HCT116 (cell line): Measurements from ENCODE around the gene TEPSIN. TPM values are rescaled to one million over a fixed set of nuclear protein-coding genes. Genes with fewer than 3 reads are reported as not detected.

ENCODE experiments used
- ATAC-seq: fragments of 200-7000 bp; cut with Tn5 transposase; 2 replicates; pipeline ENCODE4 v1.9.1; 2020; ENCODE audit warnings: mild to moderate bottlenecking, moderate library complexity
- BruUV-seq: library from RNA; stranded (reverse); fragments of 400-500 nt; replicated peaks from 2 replicates; lab custom pipeline; 2021; lab: Mats Ljungman, UMichigan
- CTCF ChIA-PET: fragments of 300-600 bp; sonication (Branson Sonifier 250); formaldehyde crosslinking; loops from one replicate; lab custom pipeline; 2021; ENCODE audit warnings: antibody characterized with exemption; lab: Charles Lee
- POLR2A ChIA-PET: fragments of 300-600, 350-600 bp; sonication (Branson Sonifier 250); formaldehyde crosslinking; loops from one replicate; lab custom pipeline; 2021; ENCODE audit warnings: antibody characterized with exemption; lab: Charles Lee
- RAD21 ChIA-PET, 2 experiments: fragments of 300-600 bp; sonication (Branson Sonifier 250); formaldehyde crosslinking; loops; one replicate each; lab custom pipeline; 2023; ENCODE audit warnings: low total read pairs in 2 of 2; ENCODE audit not compliant: uncharacterized antibody in 2 of 2, unreplicated experiment in 2 of 2, low non-redundant PET in 1 of 2; lab: Charles Lee
- DNase-seq: peaks from one replicate; pipeline ENCODE4 v3.0.0-alpha.2; 2010; ENCODE audit warnings: low read depth, low spot score
- H2AFZ ChIP-seq: fragments of 200-600 bp; shearing (Covaris generic), sonication (generic); 2 replicates; pipeline ENCODE4 v1.6.1; 2017; ENCODE audit warnings: low read depth, mixed run types, mixed read lengths, antibody characterized with exemption, low read length; ENCODE audit not compliant: poor library complexity, severe bottlenecking
- H3K27ac ChIP-seq: 2 replicates; pipeline ENCODE4 v1.5.1; 2012; ENCODE audit warnings: low read depth, low read length
- H3K27me3 ChIP-seq: fragments of 200-600 bp; sonication (generic); 2 replicates; pipeline ENCODE4 v1.6.1; 2016; ENCODE audit warnings: mixed run types, low read length, mixed read lengths; ENCODE audit not compliant: insufficient read depth
- H3K36me3 ChIP-seq, 2 experiments: fragments of 200-500 bp in 1 of 2; fragments of 200-600 bp in 1 of 2; sonication (Bioruptor generic) in 1 of 2; sonication (generic) in 1 of 2; 2 replicates each; pipeline versions ENCODE4 v1.5.1 to v1.6.1; 2014 to 2016; ENCODE audit warnings: low read length in 2 of 2, inconsistent platforms in 1 of 2, mixed read lengths in 1 of 2, mixed run types in 1 of 2; ENCODE audit not compliant: insufficient read depth in 2 of 2, control insufficient read depth in 1 of 2
- H3K4me1 ChIP-seq, 2 experiments: fragments of 200-600 bp in 1 of 2; sonication (generic) in 1 of 2; 2 replicates each; pipeline versions ENCODE4 v1.5.1 to v1.6.1; 2012 to 2017; ENCODE audit warnings: low read length in 2 of 2, inconsistent platforms in 1 of 2, mild to moderate bottlenecking in 1 of 2, mixed read lengths in 1 of 2, mixed run types in 1 of 2, moderate library complexity in 1 of 2; ENCODE audit not compliant: insufficient read depth in 2 of 2, control insufficient read depth in 1 of 2
- H3K4me2 ChIP-seq: fragments of 200-600 bp; sonication (generic); 2 replicates; pipeline ENCODE4 v1.6.1; 2017; ENCODE audit warnings: mixed run types, low read length, mixed read lengths
- H3K4me3 ChIP-seq, 2 experiments: fragments of 200-600 bp in 1 of 2; sonication (generic) in 1 of 2; replicated peaks in 1 of 2; 2 replicates each; pipeline ENCODE4 v1.5.1; 2011 to 2016; ENCODE audit warnings: low read length in 2 of 2, control low read depth in 1 of 2, low read depth in 1 of 2, mild to moderate bottlenecking in 1 of 2, mixed read lengths in 1 of 2, mixed run types in 1 of 2
- H3K79me2 ChIP-seq: fragments of 200-600 bp; sonication (generic); 2 replicates; pipeline ENCODE4 v1.6.1; 2017; ENCODE audit warnings: mild to moderate bottlenecking, mixed run types, low read length, moderate library complexity, mixed read lengths; ENCODE audit not compliant: insufficient read depth
- H3K9ac ChIP-seq: fragments of 200-600 bp; sonication (generic); 2 replicates; pipeline ENCODE4 v1.6.1; 2016; ENCODE audit warnings: low read length, mixed read lengths
- H3K9me2 ChIP-seq: fragments of 200-600 bp; sonication (generic), shearing (Covaris generic); 2 replicates; pipeline ENCODE4 v1.6.1; 2017; ENCODE audit warnings: mixed run types, mild to moderate bottlenecking, moderate library complexity; ENCODE audit not compliant: insufficient read depth
- H3K9me3 ChIP-seq, 2 experiments: fragments of 200-500 bp in 1 of 2; fragments of 200-600 bp in 1 of 2; sonication (Bioruptor generic) in 1 of 2; sonication (generic) in 1 of 2; 2 replicates each; pipeline ENCODE4 v1.6.1; 2014 to 2017; ENCODE audit warnings: low read length in 2 of 2, mixed read lengths in 2 of 2, inconsistent platforms in 1 of 2, low read depth in 1 of 2, mild to moderate bottlenecking in 1 of 2, mixed run types in 1 of 2, moderate library complexity in 1 of 2; ENCODE audit not compliant: control insufficient read depth in 1 of 2, insufficient read depth in 1 of 2
- H4K20me1 ChIP-seq: fragments of 200-600 bp; sonication (generic), shearing (Covaris generic); 2 replicates; pipeline ENCODE4 v1.6.1; 2017; ENCODE audit warnings: mixed run types, mild to moderate bottlenecking, moderate library complexity; ENCODE audit not compliant: insufficient read depth
- CEBPB ChIP-seq: IDR thresholded peaks from 2 replicates; pipeline ENCODE4 v1.6.1; 2012; ENCODE audit warnings: low read depth
- EGR1 ChIP-seq: IDR thresholded peaks from 2 replicates; pipeline ENCODE4 v1.6.1; 2012; ENCODE audit warnings: low read depth
- ELF1 ChIP-seq: IDR thresholded peaks from 2 replicates; pipeline ENCODE4 v1.6.1; 2012; ENCODE audit warnings: low read depth, borderline replicate concordance
- EZH2 ChIP-seq: fragments of 200-600 bp; sonication (generic); IDR thresholded peaks from 2 replicates; pipeline ENCODE4 v1.6.1; 2017; ENCODE audit warnings: antibody characterized with exemption, mixed run types
- EZH2phosphoT487 ChIP-seq: fragments of 200-600 bp; IDR thresholded peaks from 2 replicates; pipeline ENCODE4 v1.6.1; 2018; ENCODE audit warnings: antibody characterized with exemption, borderline replicate concordance
- POLR2AphosphoS5 ChIP-seq: IDR thresholded peaks from 2 replicates; pipeline ENCODE4 v1.6.1; 2011; ENCODE audit warnings: mild to moderate bottlenecking, low read depth, low read length, moderate library complexity
- RAD21 ChIP-seq: IDR thresholded peaks from 2 replicates; pipeline ENCODE4 v1.6.1; 2012; ENCODE audit warnings: low read depth, mild to moderate bottlenecking
- SP1 ChIP-seq: IDR thresholded peaks from 2 replicates; pipeline ENCODE4 v1.6.1; 2012; ENCODE audit warnings: low read depth
- SRF ChIP-seq: IDR thresholded peaks from 2 replicates; pipeline ENCODE4 v1.6.1; 2012; ENCODE audit warnings: low read depth
- TCF7L2 ChIP-seq: IDR thresholded peaks from 2 replicates; pipeline ENCODE4 v1.7.0; 2011; ENCODE audit warnings: borderline replicate concordance, inconsistent platforms; ENCODE audit not compliant: insufficient read depth, insufficient read length; ENCODE audit errors: extremely low read depth
- ZFX ChIP-seq: fragments of 450-650 bp; IDR thresholded peaks from 2 replicates; pipeline ENCODE4 v1.6.1; 2017
- ZNF274 ChIP-seq: fragments of 200-500 bp; sonication (Bioruptor generic); IDR thresholded peaks from 2 replicates; pipeline ENCODE4 v1.6.1; 2014; ENCODE audit warnings: mild to moderate bottlenecking, low read depth, low read length, inconsistent platforms
- intact Hi-C: fragments of 100-400 bp; cut with micrococcal nuclease; formaldehyde crosslinking; loops from 2 replicates; pipeline ENCODE4 v1.10.0; 2022
- total RNA-seq: library from RNA; stranded (reverse); gene quantifications from one replicate; pipeline ENCODE4 v1.2.1, GENCODE V29; 2021; ENCODE audit not compliant: unreplicated experiment
- TF ChIP-seq, protein P1 (sequence below): IDR thresholded peaks from 2 replicates; pipeline ENCODE4 v1.6.1; 2011; ENCODE audit warnings: mild to moderate bottlenecking, low read length, moderate library complexity; ENCODE audit not compliant: insufficient replicate concordance; ENCODE audit errors: extremely low read depth
- TF ChIP-seq, protein P2 (sequence below): IDR thresholded peaks from 2 replicates; pipeline ENCODE4 v1.6.1; 2012
- TF ChIP-seq, protein P3 (sequence below): IDR thresholded peaks from 2 replicates; pipeline ENCODE4 v1.6.1; 2012
- TF ChIP-seq, protein P4 (sequence below): IDR thresholded peaks from 2 replicates; pipeline ENCODE4 v1.6.1; 2012; ENCODE audit warnings: low read depth

Gene TEPSIN
- total RNA-seq, 1 experiment from 2014 or later = 50.6 TPM

DNA sequence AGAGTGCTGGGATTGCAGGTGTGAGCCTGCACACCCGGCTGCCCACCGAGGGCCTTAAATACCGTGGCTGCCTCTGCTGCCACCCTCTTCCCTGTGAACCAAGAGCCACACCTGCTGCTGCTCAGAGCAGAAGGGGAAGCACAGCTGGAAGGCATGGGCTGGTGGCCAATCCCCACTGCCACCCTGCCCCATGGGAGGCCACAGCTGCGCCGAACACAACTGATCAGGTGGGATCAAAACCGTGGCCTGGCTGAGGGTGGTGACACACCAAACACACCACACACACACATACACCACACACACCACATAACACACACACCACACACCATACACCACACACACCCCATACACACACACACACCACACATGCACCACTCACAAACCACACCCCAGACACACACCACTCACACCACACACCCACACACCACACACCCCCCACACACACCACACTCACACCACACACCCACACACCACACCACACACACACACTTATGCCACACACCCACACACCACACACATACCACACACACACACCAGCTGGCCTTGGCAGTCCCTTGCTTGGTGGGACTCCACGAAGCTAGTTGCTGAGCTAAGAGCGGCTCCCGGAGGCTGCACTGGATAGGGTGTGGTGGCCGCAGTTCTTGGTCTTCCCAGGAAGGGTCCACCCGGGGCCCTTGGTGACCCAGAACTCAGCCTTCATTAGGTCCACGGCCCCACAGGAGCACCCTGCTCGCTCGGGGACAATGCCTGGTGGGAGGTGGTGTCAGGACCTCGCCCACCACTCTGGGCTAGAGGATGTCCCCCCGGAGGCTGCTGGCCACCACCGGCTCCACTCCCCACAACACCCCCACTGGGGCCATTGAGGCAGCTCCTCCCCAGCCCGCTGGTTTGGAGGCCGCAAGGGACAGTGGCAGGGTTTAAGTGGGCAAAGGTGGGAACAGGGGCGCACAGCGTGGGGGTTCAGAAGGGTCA is 31.0 kb downstream of the TEPSIN start:
- CTCF ChIA-PET = interaction anchor here (1.4 kb wide), 1 partner anchor 65 kb away, joined by 4 read pairs; no protein-coding TSS in a partner anchor
- H2AFZ ChIP-seq = no peak overlapping the region
- no peaks in the 10 kb centered on the region for H3K27me3 ChIP-seq
- TF ChIP-seq SRF (no peak), EZH2phosphoT487 (no peak), ZNF274 (no peak), EZH2 (no peak), RAD21 (no peak), SP1 (no peak), EGR1 (no peak), TCF7L2 (no peak), ELF1 (no peak), ZFX (no peak), POLR2AphosphoS5 (no peak), CEBPB (no peak)
- TF ChIP-seq, protein P1, sequence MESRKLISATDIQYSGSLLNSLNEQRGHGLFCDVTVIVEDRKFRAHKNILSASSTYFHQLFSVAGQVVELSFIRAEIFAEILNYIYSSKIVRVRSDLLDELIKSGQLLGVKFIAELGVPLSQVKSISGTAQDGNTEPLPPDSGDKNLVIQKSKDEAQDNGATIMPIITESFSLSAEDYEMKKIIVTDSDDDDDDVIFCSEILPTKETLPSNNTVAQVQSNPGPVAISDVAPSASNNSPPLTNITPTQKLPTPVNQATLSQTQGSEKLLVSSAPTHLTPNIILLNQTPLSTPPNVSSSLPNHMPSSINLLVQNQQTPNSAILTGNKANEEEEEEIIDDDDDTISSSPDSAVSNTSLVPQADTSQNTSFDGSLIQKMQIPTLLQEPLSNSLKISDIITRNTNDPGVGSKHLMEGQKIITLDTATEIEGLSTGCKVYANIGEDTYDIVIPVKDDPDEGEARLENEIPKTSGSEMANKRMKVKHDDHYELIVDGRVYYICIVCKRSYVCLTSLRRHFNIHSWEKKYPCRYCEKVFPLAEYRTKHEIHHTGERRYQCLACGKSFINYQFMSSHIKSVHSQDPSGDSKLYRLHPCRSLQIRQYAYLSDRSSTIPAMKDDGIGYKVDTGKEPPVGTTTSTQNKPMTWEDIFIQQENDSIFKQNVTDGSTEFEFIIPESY = no peak
- TF ChIP-seq, protein P2, sequence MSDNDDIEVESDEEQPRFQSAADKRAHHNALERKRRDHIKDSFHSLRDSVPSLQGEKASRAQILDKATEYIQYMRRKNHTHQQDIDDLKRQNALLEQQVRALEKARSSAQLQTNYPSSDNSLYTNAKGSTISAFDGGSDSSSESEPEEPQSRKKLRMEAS = no peak
- TF ChIP-seq, protein P3, sequence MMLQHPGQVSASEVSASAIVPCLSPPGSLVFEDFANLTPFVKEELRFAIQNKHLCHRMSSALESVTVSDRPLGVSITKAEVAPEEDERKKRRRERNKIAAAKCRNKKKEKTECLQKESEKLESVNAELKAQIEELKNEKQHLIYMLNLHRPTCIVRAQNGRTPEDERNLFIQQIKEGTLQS = no peak
- TF ChIP-seq, protein P4, sequence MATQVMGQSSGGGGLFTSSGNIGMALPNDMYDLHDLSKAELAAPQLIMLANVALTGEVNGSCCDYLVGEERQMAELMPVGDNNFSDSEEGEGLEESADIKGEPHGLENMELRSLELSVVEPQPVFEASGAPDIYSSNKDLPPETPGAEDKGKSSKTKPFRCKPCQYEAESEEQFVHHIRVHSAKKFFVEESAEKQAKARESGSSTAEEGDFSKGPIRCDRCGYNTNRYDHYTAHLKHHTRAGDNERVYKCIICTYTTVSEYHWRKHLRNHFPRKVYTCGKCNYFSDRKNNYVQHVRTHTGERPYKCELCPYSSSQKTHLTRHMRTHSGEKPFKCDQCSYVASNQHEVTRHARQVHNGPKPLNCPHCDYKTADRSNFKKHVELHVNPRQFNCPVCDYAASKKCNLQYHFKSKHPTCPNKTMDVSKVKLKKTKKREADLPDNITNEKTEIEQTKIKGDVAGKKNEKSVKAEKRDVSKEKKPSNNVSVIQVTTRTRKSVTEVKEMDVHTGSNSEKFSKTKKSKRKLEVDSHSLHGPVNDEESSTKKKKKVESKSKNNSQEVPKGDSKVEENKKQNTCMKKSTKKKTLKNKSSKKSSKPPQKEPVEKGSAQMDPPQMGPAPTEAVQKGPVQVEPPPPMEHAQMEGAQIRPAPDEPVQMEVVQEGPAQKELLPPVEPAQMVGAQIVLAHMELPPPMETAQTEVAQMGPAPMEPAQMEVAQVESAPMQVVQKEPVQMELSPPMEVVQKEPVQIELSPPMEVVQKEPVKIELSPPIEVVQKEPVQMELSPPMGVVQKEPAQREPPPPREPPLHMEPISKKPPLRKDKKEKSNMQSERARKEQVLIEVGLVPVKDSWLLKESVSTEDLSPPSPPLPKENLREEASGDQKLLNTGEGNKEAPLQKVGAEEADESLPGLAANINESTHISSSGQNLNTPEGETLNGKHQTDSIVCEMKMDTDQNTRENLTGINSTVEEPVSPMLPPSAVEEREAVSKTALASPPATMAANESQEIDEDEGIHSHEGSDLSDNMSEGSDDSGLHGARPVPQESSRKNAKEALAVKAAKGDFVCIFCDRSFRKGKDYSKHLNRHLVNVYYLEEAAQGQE = no peak
- POLR2A ChIA-PET = no interaction called here
- no peaks in the 10 kb centered on the region for H3K9me3 ChIP-seq
- DNase-seq (no peak), ATAC-seq (no peak)
- H3K4me3 ChIP-seq = no peak overlapping the region
- intact Hi-C loops = no loop called here
- no peak overlapping the region for H3K9ac ChIP-seq
- H3K4me2 ChIP-seq = no peak overlapping the region
- RAD21 ChIA-PET = no interaction called here
- H3K9me2 ChIP-seq = no peaks in the 10 kb centered on the region
- no peaks in the 10 kb centered on the region for H3K79me2 ChIP-seq
- no peaks in the 10 kb centered on the region for H3K4me1 ChIP-seq
- BruUV-seq = no TSS peak
- peaks cover 0 to 4% of the 10 kb centered on the region in 2 experiments; a peak in 1 of 4 replicates for H3K36me3 ChIP-seq
- no peak overlapping the region; the same call in 1 of the 2 replicates for H3K27ac ChIP-seq
- H4K20me1 ChIP-seq = no peaks in the 10 kb centered on the region
